Measurements from ENCODE around the gene HIGD2A. TPM values are rescaled to one million over a fixed set of nuclear protein-coding genes. Genes with fewer than 3 reads are reported as not detected.
A peak's percentile ranks its signal among the peaks of the same experiment; 100 is the strongest.

HIGD2A gene
- total and polyA plus RNA-seq, 9 of the 15 experiments (the other 6 are each of a cell fraction or from before 2014, with no cell fraction given), result 94.7 to 264 (median 163) TPM

- H2AFZ ChIP-seq (ENCODE audit: low read depth, low read length), result no peak overlapping the region
- H3K27me3 ChIP-seq (ENCODE audit: control insufficient read depth in 2 of 2, insufficient read depth in 2 of 2, low read length in 2 of 2), result no peaks in the 10 kb centered on the region
- ChIA-PET CTCF (ENCODE audit: low intra/inter-chr PET ratio) (no interaction called here), POLR2A (interaction anchor here (0.7 to 1.8 kb wide), 4 partner anchors 10 to 42 kb away, joined by 3 to 7 read pairs (median 4); partner anchors contain the start of gene KIAA1191)
- in situ Hi-C loops (cut with MboI) (no loop called here), intact Hi-C loops (cut with micrococcal nuclease) (no loop called here)
- WGBS (ENCODE audit: insufficient coverage, low coverage, missing lambda C conversion rate), result 92% methylated on average over 8 of the region's 8 CpGs
- TF ChIP-seq TARDBP (IDR thresholded peaks at IDR 0.05) (no peak), FOS (IDR thresholded peaks at IDR 0.05; ENCODE audit: extremely low read depth, insufficient read length) (no peak), FOXA1 (IDR thresholded peaks at IDR 0.05; ENCODE audit: borderline replicate concordance) (no peak), TGIF2 (CRISPR knock-in tag; IDR thresholded peaks at IDR 0.05) (no peak), XRCC5 (IDR thresholded peaks at IDR 0.05; ENCODE audit: low read depth, low read length) (no peak), HMGN3 (IDR thresholded peaks at IDR 0.05; ENCODE audit: borderline replicate concordance, extremely low read depth, insufficient read length, low read depth, low read length) (no peak), POLR3G (IDR thresholded peaks at IDR 0.05; ENCODE audit: extremely low read depth, insufficient read length, insufficient replicate concordance) (no peak)
- H3K9me1 ChIP-seq (ENCODE audit: control insufficient read depth, insufficient read depth, low read length), result peaks cover 3% of the 10 kb centered on the region
- peaks cover 11% of the 10 kb centered on the region; the same call in 2 of the 3 replicates for H3K79me2 ChIP-seq (ENCODE audit: control insufficient read depth, insufficient read depth, low read length)
- no peaks in the 10 kb centered on the region for H3K4me1 ChIP-seq (replicated peaks in 1 of 2; ENCODE audit: control insufficient read depth in 2 of 2, insufficient read depth in 2 of 2, low read length in 2 of 2)
- no peak overlapping the region for H3K4me3 ChIP-seq
- H3K9ac ChIP-seq (ENCODE audit: insufficient read depth in 1 of 2, low read depth in 2 of 2, low read length in 2 of 2), result 0 out of 4 replicates have a peak overlapping the region, but pooled peaks of 1 of the 2 experiments have one; percentile 29
- no peak overlapping the region for H3K4me2 ChIP-seq (ENCODE audit: insufficient read depth, low read length)
- H3K9me3 ChIP-seq (replicated peaks; ENCODE audit: control insufficient read depth, insufficient read depth, low read depth, low read length), result no peaks in the 10 kb centered on the region
- no peak for ATAC-seq
- H4K20me1 ChIP-seq (replicated peaks; ENCODE audit: control insufficient read depth, insufficient read depth, low read length), result peaks cover 3% of the 10 kb centered on the region; the same call in 1 of the 2 replicates
- H3K36me3 ChIP-seq (ENCODE audit: control insufficient read depth, insufficient read depth, low read length), result peaks cover 94% of the 10 kb centered on the region
- no peak for FAIRE-seq
- H3K27ac ChIP-seq (ENCODE audit: extremely low read depth, low read depth, low read length), result no peak overlapping the region
- DNase-seq (ENCODE audit: extremely low read depth in 1 of 4, low spot score in 3 of 4), result no peak
- BruUV-seq (replicated peaks), result no TSS peak
Observed at GRCh38 chr5:176350416-176350815, 38.1 kb upstream of the HIGD2A start.
